Hepatocyte (in vitro differentiated cells): Measurements from ENCODE around the gene CRABP2. TPM values are rescaled to one million over a fixed set of nuclear protein-coding genes. Genes with fewer than 3 reads are reported as not detected.

Experiments
- DNase-seq: peaks from one replicate; pipeline ENCODE4 v3.0.0-alpha.2; 2016; ENCODE audit warnings: low spot score
- H2AFZ ChIP-seq: fragments of 200-600 bp; sonication (generic); 2 replicates; pipeline ENCODE4 v1.6.0; 2016; ENCODE audit warnings: antibody characterized with exemption, mild to moderate bottlenecking
- H3K27ac ChIP-seq: fragments of 200-600 bp; sonication (generic); 2 replicates; pipeline ENCODE4 v1.5.1; 2016; ENCODE audit warnings: mild to moderate bottlenecking
- H3K27me3 ChIP-seq: fragments of 200-600 bp; sonication (generic); 2 replicates; pipeline ENCODE4 v1.6.1; 2016
- H3K36me3 ChIP-seq: fragments of 200-600 bp; sonication (generic); replicated peaks from 2 replicates; pipeline ENCODE4 v1.5.1; 2016; ENCODE audit warnings: low read depth; ENCODE audit not compliant: insufficient read depth
- H3K4me1 ChIP-seq: fragments of 200-600 bp; sonication (generic); 2 replicates; pipeline ENCODE4 v1.5.1; 2016; ENCODE audit warnings: mild to moderate bottlenecking, moderate library complexity; ENCODE audit not compliant: insufficient read depth
- H3K4me2 ChIP-seq: fragments of 200-600 bp; sonication (generic); 2 replicates; pipeline ENCODE4 v1.6.0; 2016
- H3K4me3 ChIP-seq: fragments of 200-600 bp; sonication (generic); 2 replicates; pipeline ENCODE4 v1.5.1; 2016; ENCODE audit warnings: mild to moderate bottlenecking
- H3K79me2 ChIP-seq: fragments of 200-600 bp; sonication (generic); 2 replicates; pipeline ENCODE4 v1.6.0; 2017; ENCODE audit warnings: mild to moderate bottlenecking
- H3K9me2 ChIP-seq: fragments of 200-600 bp; sonication (generic); replicated peaks from 2 replicates; pipeline ENCODE4 v1.6.0; 2017; ENCODE audit warnings: mild to moderate bottlenecking; ENCODE audit not compliant: insufficient read depth
- H3K9me3 ChIP-seq: fragments of 200-600 bp; sonication (generic); 2 replicates; pipeline ENCODE4 v1.5.1; 2016; ENCODE audit warnings: low read depth, mild to moderate bottlenecking
- H4K20me1 ChIP-seq: fragments of 200-600 bp; sonication (generic); 2 replicates; pipeline ENCODE4 v1.6.0; 2016; ENCODE audit warnings: mild to moderate bottlenecking; ENCODE audit not compliant: insufficient read depth, poor library complexity, severe bottlenecking
- CTCF ChIP-seq: fragments of 200-600 bp; sonication (generic); IDR thresholded peaks from 2 replicates; pipeline ENCODE4 v1.5.1; 2016; ENCODE audit warnings: antibody characterized with exemption, mild to moderate bottlenecking; ENCODE audit not compliant: poor library complexity
- EZH2 ChIP-seq: fragments of 200-600 bp; sonication (generic); IDR thresholded peaks from 2 replicates; pipeline ENCODE4 v1.6.1; 2016; ENCODE audit warnings: antibody characterized with exemption, mild to moderate bottlenecking, borderline replicate concordance
- EZH2phosphoT487 ChIP-seq: fragments of 200-600 bp; sonication (generic); IDR thresholded peaks from one replicate; pipeline ENCODE4 v1.6.1; 2018; ENCODE audit warnings: antibody characterized with exemption, mild to moderate bottlenecking, low read depth, moderate library complexity; ENCODE audit not compliant: unreplicated experiment, severe bottlenecking
- WGBS: methylation state at CpG from one replicate; pipeline ENCODE4 v1.1.6; 2016; ENCODE audit warnings: low lambda C conversion rate; ENCODE audit errors: missing lambda C conversion rate; 5-methylcytosine and 5-hydroxymethylcytosine counted together
- polyA plus RNA-seq: library from polyadenylated mRNA; unstranded; fragments of >200 nt; fragmentation: Nextera tagmentation; extraction: Ambion mirVana; gene quantifications from 2 replicates; pipeline ENCODE4 v1.2.1, GENCODE V29; 2016
- total RNA-seq: library from RNA; depleted of rRNA; stranded (reverse); fragments of >200 nt; gene quantifications from 2 replicates; pipeline ENCODE4 v1.2.3, GENCODE V29; 2014

The CRABP2 gene
- total and polyA plus RNA-seq, 2 experiments from 2014 or later: 93.5 to 171 TPM

- WGBS: 29% methylated on average over 8 of the region's 8 CpGs
- Histone ChIP-seq H3K9me2 (no peaks in the 10 kb centered on the region), H3K9me3 (no peaks in the 10 kb centered on the region), H3K36me3 (no peaks in the 10 kb centered on the region), H4K20me1 (no peaks in the 10 kb centered on the region), H3K79me2 (peaks cover 76% of the 10 kb centered on the region), H3K4me1 (peaks cover 48% of the 10 kb centered on the region), H3K4me2 (peak overlapping the region; percentile 94), H3K27ac (peak overlapping the region; percentile 100), H2AFZ (no peak overlapping the region), H3K4me3 (peak overlapping the region; percentile 31), H3K27me3 (no peaks in the 10 kb centered on the region)
- DNase-seq: no peak
- TF ChIP-seq EZH2phosphoT487 (no peak), CTCF (no peak), EZH2 (no peak)
Observed at GRCh38 chr1:156747742-156748669, 42.6 kb upstream of the CRABP2 start.

- Histone ChIP-seq H3K27me3 (no peaks in the 10 kb centered on the region), H3K9me2 (no peaks in the 10 kb centered on the region), H4K20me1 (no peaks in the 10 kb centered on the region), H3K4me1 (peaks cover 44% of the 10 kb centered on the region), H3K9me3 (no peaks in the 10 kb centered on the region), H3K4me2 (peak overlapping the region; percentile 94), H3K27ac (peak overlapping the region; percentile 100), H3K79me2 (peaks cover 66% of the 10 kb centered on the region), H3K4me3 (peak overlapping the region; percentile 31), H2AFZ (no peak overlapping the region), H3K36me3 (no peaks in the 10 kb centered on the region)
- peak; percentile 18 for TF ChIP-seq CTCF
- no peak for TF ChIP-seq EZH2phosphoT487
- TF ChIP-seq EZH2: no peak
- peak; percentile 97 for DNase-seq
- WGBS: 3% methylated on average over 13 of the region's 29 CpGs
Observed at GRCh38 chr1:156746728-156747631, 41.6 kb upstream of the CRABP2 start.

GRCh38 chr1:156746406-156746727 lies 41.0 kb upstream of the CRABP2 start:
- WGBS: 45% methylated on average over 7 of the region's 9 CpGs
- H3K27ac ChIP-seq: peak overlapping the region; percentile 100
- no peaks in the 10 kb centered on the region for H3K9me3 ChIP-seq
- H3K9me2 ChIP-seq: no peaks in the 10 kb centered on the region
- no peaks in the 10 kb centered on the region for H3K27me3 ChIP-seq
- H3K4me1 ChIP-seq: peaks cover 49% of the 10 kb centered on the region
- H3K4me3 ChIP-seq: peak overlapping the region; percentile 17
- no peaks in the 10 kb centered on the region for H3K36me3 ChIP-seq
- TF ChIP-seq CTCF: no peak
- no peak for TF ChIP-seq EZH2
- TF ChIP-seq EZH2phosphoT487: no peak
- no peak overlapping the region for H2AFZ ChIP-seq
- H3K79me2 ChIP-seq: peaks cover 64% of the 10 kb centered on the region
- no peaks in the 10 kb centered on the region for H4K20me1 ChIP-seq
- no peak for DNase-seq
- H3K4me2 ChIP-seq: peak overlapping the region; percentile 94
